DMS53 (cell line): ENCODE data around the gene SETD3.
A peak's percentile ranks its signal among the peaks of the same experiment; 100 is the strongest.

Experiments
- DNase-seq: peaks from one replicate; lab custom pipeline; 2025; lab: John Stamatoyannopoulos, UW

Gene SETD3

DNA sequence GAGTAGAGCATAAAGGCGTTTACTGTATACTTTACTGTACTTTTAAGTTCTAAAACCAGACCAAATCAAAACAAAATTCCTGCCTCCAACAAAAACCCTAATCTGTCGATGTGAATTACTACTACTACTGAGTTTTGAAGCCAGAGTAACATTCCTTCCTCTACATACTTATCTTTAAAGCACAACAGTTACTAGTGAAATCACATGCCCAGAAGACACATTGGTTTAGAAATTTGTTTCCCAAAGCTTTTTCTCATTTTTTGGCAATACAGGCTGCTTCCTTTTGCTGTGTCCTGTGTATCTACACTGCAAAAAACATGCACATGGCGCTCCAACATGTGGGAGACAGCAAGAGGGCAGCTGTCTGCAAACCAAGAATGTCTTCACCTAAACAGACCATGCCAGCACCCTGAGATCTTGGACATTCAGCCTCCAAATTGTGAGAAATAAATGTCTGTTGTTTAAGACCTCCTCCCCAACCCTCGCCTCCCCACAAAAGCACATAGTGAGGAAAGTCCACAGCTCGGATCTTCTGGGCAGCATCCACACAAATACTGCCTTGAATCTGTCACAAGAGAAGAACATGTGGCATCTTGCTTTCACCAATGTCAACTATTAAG is 21.1 kb downstream of the SETD3 start:
- DNase-seq = no peak

DNA sequence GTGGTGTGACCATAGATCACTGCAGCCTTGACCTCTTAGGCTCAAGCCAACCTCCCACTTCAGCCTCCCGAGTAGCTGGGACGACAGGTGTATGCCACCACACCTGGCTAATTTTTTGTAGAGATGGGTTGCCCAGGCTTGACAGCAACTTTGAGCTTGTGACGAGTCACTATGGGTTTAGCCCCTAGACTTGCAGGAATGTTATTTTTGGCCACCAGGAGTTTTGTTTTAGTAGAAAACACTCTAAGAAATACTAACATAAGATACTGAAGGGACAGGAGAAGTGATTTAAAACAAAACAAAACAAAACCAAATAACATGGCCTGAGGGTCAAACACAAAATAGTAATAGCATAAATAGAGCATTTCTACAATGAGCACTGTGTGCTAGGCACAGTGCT is 26.4 kb downstream of the SETD3 start:
- no peak for DNase-seq

- DNase-seq = no peak
Measured at GRCh38 chr14:99452968-99453367, 27.7 kb downstream of the SETD3 start.

DNA sequence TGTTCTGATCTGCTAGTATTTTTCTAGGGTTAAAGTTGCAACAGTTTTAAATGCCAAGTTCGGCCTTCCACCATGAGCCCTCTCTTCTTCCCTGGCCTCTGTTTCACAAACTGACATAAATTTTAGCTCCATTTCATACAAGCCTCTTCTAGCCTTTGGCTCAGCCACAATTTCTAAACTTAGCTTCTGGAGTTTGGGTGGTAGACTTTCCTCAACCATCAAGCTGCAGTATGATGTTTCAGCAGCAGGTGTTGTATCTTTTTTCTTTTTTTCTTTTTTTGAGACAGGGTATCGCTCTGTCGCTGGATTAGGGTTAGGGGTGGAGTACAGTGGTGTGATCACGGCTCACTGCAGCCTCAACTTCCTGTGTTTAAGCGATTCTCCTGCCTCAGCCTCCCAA is 29.4 kb downstream of the SETD3 start:
- no peak for DNase-seq

DNA sequence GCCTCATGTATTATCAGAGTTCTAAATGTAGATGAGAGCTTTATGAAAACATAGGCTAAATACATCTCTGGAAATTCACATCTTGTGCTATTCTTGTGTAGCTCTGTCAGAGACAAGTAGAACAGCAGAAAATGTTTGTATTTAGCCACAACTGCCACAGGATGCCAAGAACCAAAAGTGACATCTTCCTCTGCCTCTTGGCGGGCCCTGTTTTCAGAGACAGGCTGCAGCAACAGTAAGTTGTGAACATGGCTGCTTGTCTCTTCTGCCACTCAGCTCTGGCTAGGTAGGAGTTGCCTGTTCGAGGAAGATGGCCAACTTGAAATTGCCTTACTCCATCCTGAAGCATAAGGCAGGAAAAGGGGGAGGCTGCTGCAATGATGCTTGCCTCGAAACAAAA is 30.4 kb downstream of the SETD3 start:
- no peak for DNase-seq

GRCh38 chr14:99447739-99448138 is 32.9 kb downstream of the SETD3 start:
- no peak for DNase-seq

DNA sequence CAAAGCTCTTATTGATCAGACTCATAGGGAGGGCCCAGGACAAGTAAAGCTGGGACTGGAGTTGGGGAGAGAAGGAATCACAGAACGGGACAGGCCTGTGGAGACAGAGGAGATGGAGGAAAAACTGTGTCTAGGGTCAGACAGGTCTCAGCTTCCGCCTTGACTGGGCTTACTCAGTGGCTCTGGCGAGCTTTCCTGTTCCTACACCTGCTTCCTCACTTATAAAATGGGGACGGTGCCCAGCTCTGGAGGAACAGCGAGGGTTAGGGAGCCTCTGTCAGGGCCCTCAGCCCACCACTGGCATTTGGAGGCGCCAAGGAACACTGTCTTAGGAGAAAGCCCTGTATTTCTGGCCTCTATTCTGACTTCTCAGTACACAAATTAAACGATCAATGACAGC is 34.7 kb downstream of the SETD3 start:
- DNase-seq = no peak

DNA sequence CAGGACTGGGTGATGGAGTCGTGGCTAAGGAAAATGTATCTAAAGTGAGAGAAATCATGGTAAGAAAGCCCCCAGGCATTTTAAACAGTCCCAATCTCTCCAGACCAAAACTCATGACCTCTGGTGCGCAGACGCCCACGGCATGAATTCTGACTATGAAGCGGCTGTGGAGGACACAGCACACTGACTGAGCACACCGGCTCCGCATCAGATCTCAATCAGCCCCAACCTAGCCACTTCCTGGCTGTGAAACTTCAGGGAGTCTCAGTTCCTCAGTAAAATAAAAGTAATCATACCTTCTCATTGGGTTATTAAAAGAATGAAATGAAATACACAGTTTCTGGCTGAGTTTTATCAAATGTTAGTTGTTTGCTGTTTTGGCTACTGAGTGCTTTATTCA is 38.7 kb downstream of the SETD3 start:
- no peak for DNase-seq

GRCh38 chr14:99441157-99441870 is 39.3 kb downstream of the SETD3 start:
- no peak for DNase-seq

GRCh38 chr14:99440278-99440677 is 40.4 kb downstream of the SETD3 start:
- no peak for DNase-seq

GRCh38 chr14:99437706-99438105 is 43.0 kb downstream of the SETD3 start:
- DNase-seq = no peak

GRCh38 chr14:99436247-99437180 is 44.1 kb downstream of the SETD3 start:
- peak; percentile 35 for DNase-seq

DNA sequence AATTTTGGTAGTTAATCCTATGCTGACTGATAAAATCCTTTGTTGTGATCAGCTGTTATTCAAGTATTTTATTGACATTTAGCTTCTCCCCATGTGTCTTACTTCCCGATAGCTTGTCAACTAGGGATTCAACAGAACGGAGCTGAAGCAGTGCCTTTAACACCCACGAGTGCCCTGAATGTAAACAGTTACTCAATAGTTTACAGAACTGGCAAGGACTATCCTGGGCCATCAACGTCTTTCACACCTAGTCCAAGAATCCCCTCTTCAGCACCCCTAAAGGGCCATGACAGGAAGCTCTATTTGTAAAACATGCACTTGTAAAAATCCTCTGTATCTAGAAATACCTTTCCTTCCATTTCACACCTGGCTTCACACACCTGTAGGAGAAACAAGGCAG is 45.3 kb downstream of the SETD3 start:
- peak; percentile 8 for DNase-seq

GRCh38 chr14:99432485-99432884 is 48.2 kb downstream of the SETD3 start:
- no peak for DNase-seq

DNA sequence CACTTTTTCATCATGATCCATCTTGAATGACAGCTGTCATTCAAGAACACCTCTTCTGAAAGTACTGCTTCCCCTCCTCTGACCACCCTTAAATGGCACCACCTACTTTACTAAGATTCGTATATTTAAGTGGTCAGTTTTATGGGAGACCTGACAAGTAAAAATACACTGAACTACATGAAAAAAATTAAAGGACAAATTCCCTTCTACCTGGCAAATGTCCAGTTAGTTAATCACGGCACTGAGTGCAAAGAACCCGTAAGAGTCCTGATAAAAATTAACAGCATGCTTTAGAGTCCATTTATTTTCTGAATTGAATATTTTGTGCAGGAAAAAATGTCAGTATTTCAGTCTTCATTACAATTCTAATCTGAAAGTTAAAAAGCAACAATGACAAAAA is 48.7 kb downstream of the SETD3 start:
- no peak for DNase-seq

- peak; percentile 43 for DNase-seq
Measured at GRCh38 chr14:99430491-99430890, 50.2 kb downstream of the SETD3 start.

- no peak for DNase-seq
Measured at GRCh38 chr14:99427632-99428300, 52.9 kb downstream of the SETD3 start.

DNA sequence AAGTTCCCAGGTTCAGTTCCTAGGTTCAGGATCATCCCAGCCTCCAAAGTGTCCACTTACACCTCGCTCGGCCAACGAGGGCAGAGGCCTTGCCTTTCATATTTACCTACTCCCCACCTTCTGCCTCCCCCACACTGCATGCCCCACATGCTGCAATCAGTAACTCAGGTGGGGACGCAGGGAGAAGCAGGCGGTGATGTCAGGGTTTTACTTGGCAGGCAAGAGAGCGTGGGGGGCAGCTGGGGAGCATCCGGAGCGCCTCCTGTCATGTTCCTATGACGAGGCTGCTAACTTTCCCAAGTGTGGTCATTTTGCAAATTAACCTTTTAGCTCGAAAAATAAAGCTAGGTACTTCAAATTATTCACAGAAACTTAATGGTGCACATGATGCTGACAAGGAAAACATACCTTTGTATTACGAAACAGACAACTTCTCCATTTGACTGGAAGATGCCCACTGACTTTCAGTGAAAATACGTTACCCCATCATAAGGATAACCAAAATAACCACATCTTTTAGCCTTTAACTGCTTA is 53.8 kb downstream of the SETD3 start:
- no peak for DNase-seq

DNA sequence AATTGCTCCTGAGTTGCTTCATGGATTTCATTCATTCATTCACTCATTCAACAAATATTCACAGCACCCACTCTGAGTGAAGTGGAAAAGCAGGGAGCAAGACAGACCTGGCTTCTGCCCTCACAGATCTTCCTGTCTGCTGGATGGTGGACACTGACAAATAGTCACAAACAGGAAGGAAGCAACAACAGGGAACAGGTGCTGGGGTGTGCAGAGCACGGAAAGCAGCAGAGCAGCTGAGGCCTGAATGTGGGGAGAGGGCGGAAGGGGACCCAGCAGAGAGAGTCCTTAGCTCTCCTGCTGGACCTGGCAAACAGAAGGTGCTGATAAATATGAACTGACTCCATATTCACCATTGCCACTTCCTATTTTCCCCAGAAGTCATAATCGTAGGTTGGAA is 54.4 kb downstream of the SETD3 start:
- peak; percentile 36 for DNase-seq

- DNase-seq = peak; percentile 69
Measured at GRCh38 chr14:99425272-99425681, 55.4 kb downstream of the SETD3 start.

DNA sequence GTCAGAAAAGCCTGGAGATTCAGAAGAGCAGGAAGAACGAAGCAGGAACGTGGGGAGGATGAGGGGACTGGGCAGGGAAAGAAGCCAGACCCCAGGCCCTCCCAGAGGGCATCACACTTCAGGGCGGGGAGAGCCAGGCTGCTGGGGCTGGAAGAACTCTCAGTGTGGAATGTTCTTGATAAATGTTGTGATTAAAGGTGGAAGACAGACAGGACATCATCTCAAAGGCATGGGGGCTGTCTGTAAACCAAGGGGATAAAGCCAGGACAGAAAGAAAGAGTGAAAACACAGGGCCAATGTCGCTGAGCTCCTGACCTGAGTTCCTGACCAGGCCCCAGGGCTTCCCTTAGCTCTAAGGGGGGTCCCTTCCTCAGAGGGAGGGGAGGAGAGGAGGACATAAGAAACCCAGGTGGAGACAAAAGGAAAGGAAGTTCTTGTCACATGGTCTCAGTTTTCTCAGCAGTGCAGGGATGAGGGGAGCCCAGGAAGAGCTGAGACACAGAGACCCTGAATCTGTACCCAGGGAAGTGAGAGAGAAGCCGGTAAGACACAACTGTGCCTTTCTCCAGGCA is 56.3 kb downstream of the SETD3 start:
- no peak for DNase-seq

DNA sequence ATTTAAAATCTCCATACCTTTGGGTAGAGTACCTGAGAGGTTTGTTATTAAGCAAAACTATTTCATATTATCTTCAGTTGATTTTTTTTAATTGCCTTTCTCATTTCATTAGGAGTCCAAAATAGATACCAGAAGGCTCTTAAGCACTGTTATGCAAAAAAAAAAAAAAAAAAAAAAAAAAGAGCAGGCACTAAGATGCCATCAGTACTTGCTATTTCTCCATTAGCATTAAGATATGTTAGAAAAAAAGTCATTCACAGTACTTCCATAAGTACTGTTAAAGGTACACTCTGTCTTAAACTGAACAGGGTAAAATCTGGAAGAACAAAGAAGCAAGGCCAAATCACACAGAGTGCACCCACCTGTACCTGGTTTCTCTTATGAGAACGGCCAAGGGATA is 57.2 kb downstream of the SETD3 start:
- no peak for DNase-seq
